Measurements from ENCODE around the gene USP48.
"Not testable (repeated sequence)": the region's sequence is repeated elsewhere in the genome, so short reads cannot be mapped to it uniquely, and the experiment has no call there.

Gene USP48

DNA sequence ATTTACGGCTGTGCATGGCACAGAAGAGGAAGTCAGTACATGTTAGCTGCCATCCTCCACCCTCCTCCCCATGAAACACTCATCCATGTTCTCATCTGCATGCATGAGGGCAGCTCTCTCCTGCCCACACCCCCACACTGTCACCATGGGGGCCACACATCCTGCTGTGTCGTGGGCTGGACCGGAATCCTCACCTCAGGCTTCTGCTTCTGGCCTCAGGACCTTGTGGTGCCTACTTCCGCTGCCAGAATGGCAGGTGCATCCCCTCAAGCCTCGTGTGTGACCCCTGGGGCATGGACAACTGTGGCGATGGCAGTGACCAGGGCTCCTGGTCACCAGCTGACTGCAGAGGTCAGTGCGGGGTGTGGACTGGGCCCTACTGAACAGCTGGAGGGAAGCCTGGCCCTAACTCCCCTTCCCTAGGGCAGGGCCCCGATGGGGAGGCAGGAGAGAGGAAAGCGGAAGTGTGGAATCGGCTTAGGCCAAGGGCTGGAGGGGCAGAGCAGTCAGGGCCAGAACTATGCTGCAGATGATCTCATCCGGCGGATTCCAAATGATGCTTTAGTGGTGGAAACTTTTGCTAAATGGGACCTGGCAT lies 32.9 kb upstream of the USP48 start:
- DNase-seq = peak; percentile 71 to 78 (median 78)

DNA sequence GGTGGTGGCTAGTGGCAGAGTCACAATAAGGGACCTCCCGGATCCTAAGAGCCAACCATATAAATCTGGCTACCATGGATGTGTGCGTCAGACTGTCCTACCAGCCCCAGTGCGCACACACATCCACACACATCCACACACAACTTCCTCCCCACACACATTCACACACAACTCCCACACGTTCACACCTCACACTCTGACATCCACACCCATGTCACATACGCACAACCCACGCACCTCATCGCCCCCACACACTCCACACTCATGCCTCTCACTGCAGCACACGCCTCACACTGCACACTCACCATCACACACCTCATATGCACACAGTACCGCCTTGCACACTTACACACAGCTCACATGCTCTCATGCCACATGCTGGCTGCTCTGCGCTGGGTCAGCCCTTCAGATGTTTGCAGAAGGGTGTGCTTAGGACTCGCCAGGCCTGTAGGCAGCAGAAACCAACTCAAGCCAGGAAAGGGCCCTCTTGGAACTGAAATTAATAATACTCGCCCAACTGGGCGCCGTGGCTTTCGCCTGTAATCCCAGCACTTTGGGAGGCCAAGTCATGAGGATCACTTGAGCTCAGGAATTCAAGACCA lies 32.1 kb upstream of the USP48 start:
- DNase-seq = no peak

DNA sequence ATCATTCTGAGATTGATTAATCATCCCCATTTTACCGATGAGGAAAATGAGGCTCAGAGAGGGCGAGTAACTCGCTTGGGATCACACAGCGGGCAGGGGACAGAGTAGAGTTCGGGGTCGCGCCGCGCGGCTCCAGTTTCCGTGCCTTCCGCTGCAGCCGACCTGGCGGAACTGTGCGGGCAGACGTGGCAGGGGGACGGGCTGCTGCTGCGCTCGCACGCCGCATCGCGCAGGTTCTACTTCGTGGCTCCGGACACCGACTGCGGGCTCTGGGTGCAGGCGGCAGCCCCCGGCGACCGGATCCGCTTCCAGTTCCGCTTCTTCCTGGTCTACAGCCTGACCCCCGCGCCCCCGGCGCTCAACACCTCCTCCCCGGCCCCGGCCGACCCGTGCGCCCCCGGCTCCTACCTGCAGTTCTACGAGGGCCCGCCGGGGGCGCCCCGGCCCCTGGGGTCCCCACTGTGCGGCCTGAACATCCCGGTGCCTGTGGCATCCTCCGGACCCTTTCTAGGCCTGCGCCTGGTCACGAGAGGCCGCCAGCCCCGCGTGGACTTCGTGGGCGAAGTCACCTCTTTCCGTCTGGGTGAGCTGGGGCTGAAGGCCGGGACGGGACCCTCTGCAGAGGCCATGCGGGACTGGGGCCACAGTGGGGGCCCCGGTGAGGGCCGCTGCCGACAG lies 31.4 kb upstream of the USP48 start:
- peak in 2 of 3 donors; percentile 20 to 57 for DNase-seq

GRCh38 chr1:21813542-21813941 lies 30.6 kb upstream of the USP48 start:
- DNase-seq = no peak

GRCh38 chr1:21811875-21812305 lies 28.9 kb upstream of the USP48 start, which contains the start of gene LDLRAD2:
TSS of gene LDLRAD2 (plus strand) at chr1:21812265. CDS start at chr1:21812452, 187 bp downstream.
- DNase-seq = no peak

- no peak for DNase-seq
These were observed 21.6 kb upstream of the USP48 start for GRCh38 chr1:21804536-21804935.

DNA sequence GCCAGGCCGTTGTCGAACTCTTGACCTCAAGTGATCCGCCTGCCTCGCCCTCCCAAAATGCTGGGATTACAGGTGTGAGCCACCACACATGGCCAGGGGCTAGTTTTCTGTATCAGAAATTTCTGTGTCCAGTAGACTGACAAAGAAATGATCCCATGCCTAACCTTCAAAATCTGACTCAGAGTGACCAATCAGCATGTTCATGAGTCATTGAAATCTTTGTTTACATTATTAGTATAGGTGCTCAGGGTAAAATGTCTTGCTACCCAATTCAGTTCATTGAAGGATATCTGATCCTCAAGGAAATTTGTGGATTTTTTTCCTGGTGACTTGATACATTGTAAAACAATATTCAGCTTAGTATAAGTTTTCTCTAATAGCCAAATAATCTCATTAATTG lies 18.2 kb upstream of the USP48 start:
- no peak for DNase-seq

- no peak for DNase-seq
These were observed 16.8 kb upstream of the USP48 start for GRCh38 chr1:21799730-21800129.

GRCh38 chr1:21795075-21795474 lies 12.1 kb upstream of the USP48 start:
- no peak for DNase-seq

GRCh38 chr1:21794656-21795055 lies 11.7 kb upstream of the USP48 start:
- DNase-seq = no peak

GRCh38 chr1:21793104-21793503 lies 10.2 kb upstream of the USP48 start:
- DNase-seq = no peak

DNA sequence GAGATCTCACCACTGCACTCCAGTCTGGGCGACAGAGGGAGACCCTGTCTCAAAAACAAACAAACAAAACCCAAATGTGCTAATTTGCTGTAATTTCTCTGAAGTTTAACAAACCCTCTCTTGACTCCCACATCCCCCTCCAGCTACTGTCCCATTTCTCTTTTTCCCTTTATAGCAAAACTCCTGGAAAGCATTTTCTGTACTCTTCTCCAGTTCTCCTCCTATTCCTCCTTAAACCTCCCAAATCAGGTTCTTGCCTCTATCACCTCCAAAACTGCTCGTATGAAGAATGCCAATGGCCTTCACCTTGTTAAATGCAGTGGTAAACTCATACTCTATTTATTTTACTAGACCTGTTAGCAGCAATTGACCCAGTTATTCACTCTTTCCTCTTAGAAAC lies 3.7 kb upstream of the USP48 start:
- no peak for DNase-seq

GRCh38 chr1:21785764-21786163 lies 2.8 kb upstream of the USP48 start:
- not testable (repeated sequence) for DNase-seq

- no peak for DNase-seq
These were observed 992 bp upstream of the USP48 start for GRCh38 chr1:21783679-21784603.

DNA sequence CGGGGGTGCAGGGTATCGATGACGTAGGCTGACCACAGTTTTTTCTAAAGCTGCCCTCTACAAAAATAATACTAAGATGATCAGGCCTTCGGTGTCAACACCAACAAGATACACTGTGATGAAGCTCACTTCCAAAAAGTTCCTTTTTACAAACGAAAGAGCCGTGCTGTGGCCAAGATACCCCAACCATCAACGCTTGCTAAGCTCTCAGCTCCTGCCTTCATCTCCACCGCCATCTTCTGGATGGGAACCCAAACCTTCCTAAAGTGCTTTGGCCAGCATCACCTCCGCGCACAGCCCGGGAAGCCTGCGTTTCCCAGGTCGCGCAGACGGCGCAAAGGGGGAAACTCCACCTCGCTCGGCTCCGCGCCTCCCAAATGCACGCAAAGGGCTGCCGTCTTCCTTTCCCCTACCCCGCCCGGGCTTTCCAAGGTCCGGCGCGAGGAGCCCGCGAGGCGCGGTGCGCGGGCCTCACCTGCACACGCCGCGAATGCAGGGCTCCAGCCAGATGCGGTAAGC lies 541 bp downstream of the USP48 start:
- DNase-seq = peak; percentile 56 to 65 (median 61)

GRCh38 chr1:21781815-21782348 lies 1.1 kb downstream of the USP48 start:
- peak; percentile 67 to 70 (median 69) for DNase-seq

- peak; percentile 53 to 63 (median 53) for DNase-seq
These were observed 3.1 kb downstream of the USP48 start for GRCh38 chr1:21779613-21780521.

DNA sequence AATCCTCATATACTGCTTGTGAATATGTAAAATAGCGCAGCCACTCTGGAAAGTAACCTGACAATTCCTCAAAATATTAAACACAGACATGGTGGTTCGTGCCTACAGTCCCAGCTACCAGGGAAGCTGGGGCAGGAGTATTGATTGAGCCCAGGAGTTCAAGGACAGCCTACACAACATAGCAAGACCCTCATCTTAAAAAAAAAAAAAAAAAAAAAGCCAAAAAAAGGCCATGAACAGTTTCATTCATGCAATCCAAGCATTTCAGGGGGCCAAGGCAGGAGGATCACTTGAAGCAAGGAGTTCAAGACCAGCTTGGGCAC lies 4.6 kb downstream of the USP48 start:
- no peak for DNase-seq

DNA sequence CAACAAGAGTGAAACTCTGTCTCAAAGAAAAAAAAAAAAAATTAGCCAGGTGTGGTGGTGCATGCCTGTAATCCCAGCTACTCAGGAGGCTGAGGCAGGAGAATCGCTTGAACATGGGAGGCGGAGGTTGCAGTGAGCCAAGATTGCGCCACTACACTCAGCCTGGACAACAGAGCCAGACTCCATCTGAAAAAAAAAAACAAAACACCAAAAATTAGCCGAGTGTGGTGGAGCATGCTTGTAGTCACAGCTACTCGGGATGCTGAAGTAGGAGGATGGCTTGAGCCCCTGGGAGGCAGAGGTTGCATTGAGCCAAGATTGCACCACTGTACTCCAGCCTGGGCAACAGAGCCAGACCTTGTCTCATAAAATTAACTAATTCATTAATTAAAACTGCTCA lies 6.0 kb downstream of the USP48 start:
- DNase-seq = not testable (repeated sequence)

DNA sequence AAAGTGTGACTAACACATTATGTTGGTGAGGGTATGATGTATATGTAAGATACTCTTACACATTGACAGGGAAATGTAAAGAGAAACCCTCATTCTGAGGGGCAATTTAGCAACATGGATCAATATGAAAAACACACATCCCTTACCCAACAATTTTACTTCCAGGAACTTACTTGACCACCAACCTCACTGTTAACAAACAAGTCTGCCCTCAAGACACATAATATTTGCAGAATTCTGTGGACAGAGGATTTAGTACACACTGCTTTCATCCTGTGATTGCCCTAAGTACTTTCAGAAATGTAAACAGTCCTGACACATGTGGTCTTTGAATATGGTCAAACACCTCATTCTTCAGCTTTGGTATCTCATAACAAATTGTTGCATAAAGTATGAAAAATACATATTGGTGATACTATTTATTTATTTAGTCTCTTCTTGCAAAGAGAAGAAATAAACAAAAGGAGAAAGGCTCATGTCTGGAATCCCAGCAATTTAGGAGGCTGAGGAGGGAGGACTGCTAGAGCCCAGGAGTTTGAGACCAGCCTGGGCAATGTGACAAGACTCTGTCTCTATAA lies 6.9 kb downstream of the USP48 start:
- no peak for DNase-seq

- no peak for DNase-seq
These were observed 7.4 kb downstream of the USP48 start for GRCh38 chr1:21775550-21775914.
